Measurements from ENCODE around the gene MND1. TPM values are rescaled to one million over a fixed set of nuclear protein-coding genes. Genes with fewer than 3 reads are reported as not detected.

Gene MND1
- total RNA-seq, 2 donors from 2014 or later = 15.4 to 30.3 TPM

DNA sequence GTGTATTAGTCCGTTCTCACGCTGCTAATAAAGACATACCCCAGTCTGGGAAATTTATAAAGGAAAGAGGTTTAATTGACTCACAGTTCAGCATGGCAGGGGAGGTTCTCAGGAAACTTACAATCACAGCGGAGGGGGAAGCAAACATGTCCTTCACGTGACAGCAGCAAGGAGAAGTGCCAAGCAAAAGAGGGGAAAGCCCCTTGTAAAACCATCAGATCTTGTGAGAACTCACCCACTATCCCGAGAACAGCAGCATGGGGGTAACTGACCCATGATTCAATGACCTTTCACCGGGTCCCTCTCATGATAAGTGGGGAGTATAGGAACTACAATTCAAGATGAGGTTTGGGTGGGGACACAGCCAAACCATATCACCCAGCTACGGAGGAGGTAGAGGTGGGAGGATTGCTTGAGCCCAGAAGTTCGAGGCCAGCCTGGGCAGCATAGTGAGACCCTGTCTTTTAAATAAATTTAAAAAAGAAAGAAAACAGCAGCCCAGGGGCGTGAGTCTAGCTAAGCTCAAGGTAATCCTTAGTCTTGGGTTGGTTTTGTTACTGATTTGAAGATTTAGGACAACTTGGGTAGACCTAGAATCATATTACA, 75.3 kb downstream of the MND1 start:
- no peaks in the 10 kb centered on the region for H3K4me1 ChIP-seq (ENCODE audit: control insufficient read depth, insufficient read depth, low read length)
- H3K9ac ChIP-seq (ENCODE audit: extremely low read depth, low read length, poor library complexity, severe bottlenecking) = no peak overlapping the region
- H3K27me3 ChIP-seq (ENCODE audit: control insufficient read depth, insufficient read depth, low read length, poor library complexity, severe bottlenecking) = no peaks in the 10 kb centered on the region
- no peaks in the 10 kb centered on the region for H3K36me3 ChIP-seq (ENCODE audit: control insufficient read depth, insufficient read depth, low read length)
- Mint-ChIP-seq H3K36me3 (ENCODE audit: low read depth) (no peaks in the 10 kb centered on the region), H3K9me3 (no peaks in the 10 kb centered on the region), H3K27me3 (ENCODE audit: insufficient read depth) (no peaks in the 10 kb centered on the region), H3K4me3 (no peak overlapping the region), H3K27ac (no peak overlapping the region), H3K4me1 (no peaks in the 10 kb centered on the region)
- no peaks in the 10 kb centered on the region for H3K9me3 ChIP-seq (ENCODE audit: control insufficient read depth, low read length)
- no peak overlapping the region for H3K4me3 ChIP-seq (ENCODE audit: low read length)
- WGBS, 2 experiments (ENCODE audit: insufficient coverage in 1 of 2, insufficient read length in 1 of 2) = 92 to 93% methylated on average over 6 to 9 of the region's 9 CpGs
- no peak for DNase-seq
- TF ChIP-seq, protein P1, sequence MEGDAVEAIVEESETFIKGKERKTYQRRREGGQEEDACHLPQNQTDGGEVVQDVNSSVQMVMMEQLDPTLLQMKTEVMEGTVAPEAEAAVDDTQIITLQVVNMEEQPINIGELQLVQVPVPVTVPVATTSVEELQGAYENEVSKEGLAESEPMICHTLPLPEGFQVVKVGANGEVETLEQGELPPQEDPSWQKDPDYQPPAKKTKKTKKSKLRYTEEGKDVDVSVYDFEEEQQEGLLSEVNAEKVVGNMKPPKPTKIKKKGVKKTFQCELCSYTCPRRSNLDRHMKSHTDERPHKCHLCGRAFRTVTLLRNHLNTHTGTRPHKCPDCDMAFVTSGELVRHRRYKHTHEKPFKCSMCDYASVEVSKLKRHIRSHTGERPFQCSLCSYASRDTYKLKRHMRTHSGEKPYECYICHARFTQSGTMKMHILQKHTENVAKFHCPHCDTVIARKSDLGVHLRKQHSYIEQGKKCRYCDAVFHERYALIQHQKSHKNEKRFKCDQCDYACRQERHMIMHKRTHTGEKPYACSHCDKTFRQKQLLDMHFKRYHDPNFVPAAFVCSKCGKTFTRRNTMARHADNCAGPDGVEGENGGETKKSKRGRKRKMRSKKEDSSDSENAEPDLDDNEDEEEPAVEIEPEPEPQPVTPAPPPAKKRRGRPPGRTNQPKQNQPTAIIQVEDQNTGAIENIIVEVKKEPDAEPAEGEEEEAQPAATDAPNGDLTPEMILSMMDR (conservative IDR thresholded peaks at IDR 0.05) = no peak
- no peak overlapping the region for H3K27ac ChIP-seq (ENCODE audit: low read depth, low read length)

DNA sequence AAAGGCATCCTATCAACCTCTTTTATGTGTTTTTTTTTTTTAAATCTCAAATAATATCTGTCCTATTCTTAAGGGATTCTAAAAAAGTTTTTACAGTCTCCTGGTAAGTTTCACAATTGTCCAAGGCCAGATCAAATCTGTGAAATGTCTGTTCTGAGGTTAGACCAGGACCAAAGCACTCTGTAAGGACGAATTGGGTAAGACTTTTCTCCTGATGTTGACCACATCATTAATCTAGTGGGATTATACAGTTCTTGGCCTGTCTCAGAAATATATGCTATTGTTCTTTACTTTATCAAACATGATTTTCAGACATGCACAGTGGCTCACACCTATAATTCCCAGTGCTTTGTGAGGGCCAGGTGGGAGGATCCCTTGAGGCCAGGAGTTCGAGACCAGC, 75.9 kb downstream of the MND1 start:
- 86 to 92% methylated on average over 2 of the region's 2 CpGs for WGBS, 2 experiments (ENCODE audit: insufficient coverage in 1 of 2, insufficient read length in 1 of 2)
- H3K4me3 ChIP-seq (ENCODE audit: low read length) = no peak overlapping the region
- Mint-ChIP-seq H3K27me3 (ENCODE audit: insufficient read depth) (no peaks in the 10 kb centered on the region), H3K4me1 (no peaks in the 10 kb centered on the region), H3K9me3 (no peaks in the 10 kb centered on the region), H3K27ac (no peak overlapping the region), H3K4me3 (no peak overlapping the region), H3K36me3 (ENCODE audit: low read depth) (no peaks in the 10 kb centered on the region)
- H3K36me3 ChIP-seq (ENCODE audit: control insufficient read depth, insufficient read depth, low read length) = no peaks in the 10 kb centered on the region
- no peak overlapping the region for H3K9ac ChIP-seq (ENCODE audit: extremely low read depth, low read length, poor library complexity, severe bottlenecking)
- no peak for DNase-seq
- H3K27me3 ChIP-seq (ENCODE audit: control insufficient read depth, insufficient read depth, low read length, poor library complexity, severe bottlenecking) = no peaks in the 10 kb centered on the region
- H3K27ac ChIP-seq (ENCODE audit: low read depth, low read length) = no peak overlapping the region
- H3K9me3 ChIP-seq (ENCODE audit: control insufficient read depth, low read length) = no peaks in the 10 kb centered on the region
- H3K4me1 ChIP-seq (ENCODE audit: control insufficient read depth, insufficient read depth, low read length) = no peaks in the 10 kb centered on the region
- TF ChIP-seq, protein P1 (conservative IDR thresholded peaks at IDR 0.05) = no peak

DNA sequence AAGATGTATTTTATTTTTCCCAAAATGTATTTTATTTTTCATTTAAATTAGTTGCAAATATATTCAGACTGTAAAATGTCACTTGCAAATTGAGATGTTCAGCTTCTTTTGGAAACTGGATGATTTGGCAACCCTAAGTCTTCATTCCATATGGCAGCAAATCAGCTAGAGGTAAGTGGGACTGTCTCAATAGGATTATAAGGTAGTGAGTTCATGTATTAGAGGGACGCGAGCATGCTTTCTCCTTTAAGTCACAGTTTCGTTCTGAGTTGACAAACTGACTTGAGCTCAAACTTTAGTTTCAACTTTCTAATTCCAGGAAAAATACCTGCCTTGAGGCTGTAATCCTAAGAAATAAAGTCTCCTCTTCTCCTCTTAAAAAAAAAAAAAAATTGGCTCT, 77.5 kb downstream of the MND1 start:
- H3K9me3 ChIP-seq (ENCODE audit: control insufficient read depth, low read length) = no peaks in the 10 kb centered on the region
- Mint-ChIP-seq H3K4me1 (no peaks in the 10 kb centered on the region), H3K27ac (no peak overlapping the region), H3K27me3 (ENCODE audit: insufficient read depth) (no peaks in the 10 kb centered on the region), H3K36me3 (ENCODE audit: low read depth) (no peaks in the 10 kb centered on the region), H3K9me3 (no peaks in the 10 kb centered on the region), H3K4me3 (no peak overlapping the region)
- no peaks in the 10 kb centered on the region for H3K36me3 ChIP-seq (ENCODE audit: control insufficient read depth, insufficient read depth, low read length)
- H3K27ac ChIP-seq (ENCODE audit: low read depth, low read length) = no peak overlapping the region
- no peak overlapping the region for H3K4me3 ChIP-seq (ENCODE audit: low read length)
- no peaks in the 10 kb centered on the region for H3K4me1 ChIP-seq (ENCODE audit: control insufficient read depth, insufficient read depth, low read length)
- WGBS, 2 experiments (ENCODE audit: insufficient coverage in 1 of 2, insufficient read length in 1 of 2) = 93 to 100% methylated on average over 1 to 3 of the region's 3 CpGs
- no peak overlapping the region for H3K9ac ChIP-seq (ENCODE audit: extremely low read depth, low read length, poor library complexity, severe bottlenecking)
- DNase-seq = no peak
- no peaks in the 10 kb centered on the region for H3K27me3 ChIP-seq (ENCODE audit: control insufficient read depth, insufficient read depth, low read length, poor library complexity, severe bottlenecking)
- TF ChIP-seq, protein P1 (conservative IDR thresholded peaks at IDR 0.05) = no peak
